ENCODE results near the gene TANGO2. TPM values are rescaled to one million over a fixed set of nuclear protein-coding genes. Genes with fewer than 3 reads are reported as not detected.

The TANGO2 gene
- total and polyA plus RNA-seq, 9 of the 15 experiments (the other 6 are each of a cell fraction or from before 2014, with no cell fraction given): 15.5 to 94.9 (median 70.1) TPM

DNA sequence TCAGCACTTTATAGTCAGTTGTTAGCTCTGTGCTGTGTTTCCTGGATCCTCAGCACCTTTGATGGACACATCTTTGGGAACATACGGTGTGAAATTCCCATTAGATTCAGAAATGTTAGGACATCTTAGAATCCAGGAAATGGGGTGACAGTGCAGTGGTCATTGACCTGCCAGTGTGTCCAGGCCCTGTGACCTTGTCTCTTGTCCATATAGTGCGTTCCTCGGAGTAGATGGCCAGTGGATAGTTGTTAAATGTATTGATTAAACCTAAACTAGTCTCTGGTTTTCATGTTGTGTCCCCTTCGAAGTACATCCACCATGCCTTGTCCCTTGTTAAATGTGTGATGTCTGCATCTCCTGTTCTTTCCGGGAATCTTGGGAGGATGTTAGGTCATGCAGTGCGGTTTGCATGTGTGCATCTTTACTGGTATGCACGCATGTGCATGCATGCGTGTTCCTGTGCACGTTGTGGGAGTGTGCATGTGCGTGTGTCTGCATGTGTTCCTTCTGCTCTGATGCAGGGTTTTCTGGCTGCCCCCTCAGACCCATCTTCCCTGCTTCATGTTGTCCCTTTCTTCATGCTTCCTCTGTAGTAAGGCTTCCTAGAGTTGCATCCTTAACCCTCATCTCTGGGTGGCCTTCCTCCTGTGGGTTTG lies 63.1 kb downstream of the TANGO2 start:
- Histone ChIP-seq H3K27me3 (ENCODE audit: control insufficient read depth in 2 of 2, insufficient read depth in 2 of 2, low read length in 2 of 2) (no peaks in the 10 kb centered on the region), H3K9me3 (replicated peaks; ENCODE audit: control insufficient read depth, insufficient read depth, low read depth, low read length) (no peaks in the 10 kb centered on the region), H3K27ac (ENCODE audit: extremely low read depth, low read depth, low read length) (peak overlapping the region; percentile 76), H3K9ac (ENCODE audit: insufficient read depth in 1 of 2, low read depth in 2 of 2, low read length in 2 of 2) (peak overlapping the region; percentile 73 to 90), H3K4me3 (peak overlapping the region; percentile 1; the same call in 1 of the 2 replicates), H3K79me2 (ENCODE audit: control insufficient read depth, insufficient read depth, low read length) (peaks cover 90% of the 10 kb centered on the region), H2AFZ (ENCODE audit: low read depth, low read length) (no peak overlapping the region), H3K36me3 (ENCODE audit: control insufficient read depth, insufficient read depth, low read length) (peaks cover 75% of the 10 kb centered on the region), H3K4me1 (replicated peaks in 1 of 2; ENCODE audit: control insufficient read depth in 2 of 2, insufficient read depth in 2 of 2, low read length in 2 of 2) (peaks cover 43 to 64% of the 10 kb centered on the region in 2 experiments), H3K9me1 (ENCODE audit: control insufficient read depth, insufficient read depth, low read length) (peaks cover 16% of the 10 kb centered on the region), H4K20me1 (replicated peaks; ENCODE audit: control insufficient read depth, insufficient read depth, low read length) (peaks cover 33% of the 10 kb centered on the region), H3K4me2 (ENCODE audit: insufficient read depth, low read length) (peak overlapping the region; percentile 76)
- intact Hi-C loops (cut with micrococcal nuclease): no loop called here
- ChIA-PET POLR2A (interaction anchor here (0.6 to 19.4 kb wide), 24 partner anchors 9 to 328 kb away, joined by 3 to 513 read pairs (median 5); partner anchors contain the start of genes COMT, RANBP1, TANGO2 and TRMT2A), CTCF (ENCODE audit: low intra/inter-chr PET ratio) (interaction anchor here (0.6 to 2.8 kb wide), 2 partner anchors 114 to 366 kb away, joined by 3 to 19 read pairs; no protein-coding TSS in a partner anchor)
- DNase-seq (ENCODE audit: extremely low read depth in 1 of 4, low spot score in 3 of 4): no peak
- ATAC-seq: no peak
- no TSS peak for BruUV-seq (replicated peaks)
- 68% methylated on average over 10 of the region's 10 CpGs for WGBS (ENCODE audit: insufficient coverage, low coverage, missing lambda C conversion rate)
- in situ Hi-C loops (cut with MboI): no loop called here
- peak; percentile 44 for FAIRE-seq
- 0 out of 2 replicates have a peak, but pooled peaks have one; percentile 7 for TF ChIP-seq GTF2A2 (tag; IDR thresholded peaks at IDR 0.05)
- TF ChIP-seq ZNF277 (CRISPR knock-in tag; IDR thresholded peaks at IDR 0.05; ENCODE audit: borderline replicate concordance): 0 out of 2 replicates have a peak, but pooled peaks have one; percentile 54
- TF ChIP-seq, protein P1, sequence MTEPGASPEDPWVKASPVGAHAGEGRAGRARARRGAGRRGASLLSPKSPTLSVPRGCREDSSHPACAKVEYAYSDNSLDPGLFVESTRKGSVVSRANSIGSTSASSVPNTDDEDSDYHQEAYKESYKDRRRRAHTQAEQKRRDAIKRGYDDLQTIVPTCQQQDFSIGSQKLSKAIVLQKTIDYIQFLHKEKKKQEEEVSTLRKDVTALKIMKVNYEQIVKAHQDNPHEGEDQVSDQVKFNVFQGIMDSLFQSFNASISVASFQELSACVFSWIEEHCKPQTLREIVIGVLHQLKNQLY (CRISPR knock-in tag; conservative IDR thresholded peaks at IDR 0.05): no peak
- no peak for TF ChIP-seq NR4A1 (CRISPR knock-in tag; IDR thresholded peaks at IDR 0.05)
- no peak for TF ChIP-seq NR4A1 (tag; IDR thresholded peaks at IDR 0.05)
- no peak for TF ChIP-seq KLF16 (IDR thresholded peaks at IDR 0.05)
- TF ChIP-seq ZNF311 (CRISPR knock-in tag; IDR thresholded peaks at IDR 0.05): no peak
- TF ChIP-seq MEF2D (tag; conservative IDR thresholded peaks at IDR 0.05; ENCODE audit: low read depth): 0 out of 2 replicates have a peak, but pooled peaks have one; percentile 21

Measured in K562 (cell line).